Measurements from ENCODE around the gene ATP6V1C2. TPM values are rescaled to one million over a fixed set of nuclear protein-coding genes. Genes with fewer than 3 reads are reported as not detected.

ATP6V1C2 gene
- total RNA-seq, 4 donors from 2014 or later = 142 to 1,335 (median 496) TPM

DNA sequence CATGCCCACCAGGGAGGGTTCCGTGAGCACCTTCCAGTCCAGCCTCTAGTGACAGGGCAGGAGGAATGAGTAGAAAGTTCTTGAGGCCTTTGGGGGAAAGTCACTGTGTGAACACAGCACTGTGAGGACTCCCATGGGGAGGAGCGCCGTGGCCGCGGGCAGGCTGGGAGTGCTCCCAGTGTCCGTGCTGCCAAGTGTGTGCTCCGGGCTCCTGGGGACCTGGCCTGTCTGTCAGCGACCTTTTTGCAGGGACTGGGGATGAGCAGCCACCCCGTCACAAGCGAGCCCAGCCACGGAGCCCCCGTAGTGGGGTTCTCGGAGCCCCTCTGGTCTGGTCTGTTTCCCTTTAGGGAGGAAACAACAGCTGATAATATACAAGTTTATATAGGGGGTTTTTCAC is 54.4 kb downstream of the ATP6V1C2 start:
- H3K27ac ChIP-seq = no peak overlapping the region
- no peaks in the 10 kb centered on the region for H3K9me3 ChIP-seq
- no CpG with 5 or more reads among the region's 13 CpGs for WGBS
- TF ChIP-seq EP300 (IDR thresholded peaks at IDR 0.05) = no peak
- TF ChIP-seq, protein P1, sequence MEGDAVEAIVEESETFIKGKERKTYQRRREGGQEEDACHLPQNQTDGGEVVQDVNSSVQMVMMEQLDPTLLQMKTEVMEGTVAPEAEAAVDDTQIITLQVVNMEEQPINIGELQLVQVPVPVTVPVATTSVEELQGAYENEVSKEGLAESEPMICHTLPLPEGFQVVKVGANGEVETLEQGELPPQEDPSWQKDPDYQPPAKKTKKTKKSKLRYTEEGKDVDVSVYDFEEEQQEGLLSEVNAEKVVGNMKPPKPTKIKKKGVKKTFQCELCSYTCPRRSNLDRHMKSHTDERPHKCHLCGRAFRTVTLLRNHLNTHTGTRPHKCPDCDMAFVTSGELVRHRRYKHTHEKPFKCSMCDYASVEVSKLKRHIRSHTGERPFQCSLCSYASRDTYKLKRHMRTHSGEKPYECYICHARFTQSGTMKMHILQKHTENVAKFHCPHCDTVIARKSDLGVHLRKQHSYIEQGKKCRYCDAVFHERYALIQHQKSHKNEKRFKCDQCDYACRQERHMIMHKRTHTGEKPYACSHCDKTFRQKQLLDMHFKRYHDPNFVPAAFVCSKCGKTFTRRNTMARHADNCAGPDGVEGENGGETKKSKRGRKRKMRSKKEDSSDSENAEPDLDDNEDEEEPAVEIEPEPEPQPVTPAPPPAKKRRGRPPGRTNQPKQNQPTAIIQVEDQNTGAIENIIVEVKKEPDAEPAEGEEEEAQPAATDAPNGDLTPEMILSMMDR (IDR thresholded peaks at IDR 0.05) = no peak
- TF ChIP-seq POLR2AphosphoS5 (IDR thresholded peaks at IDR 0.05) = no peak
- TF ChIP-seq POLR2A (IDR thresholded peaks at IDR 0.05) = no peak
- H3K4me1 ChIP-seq = peaks cover 13% of the 10 kb centered on the region
- H3K4me3 ChIP-seq = no peak overlapping the region
- DNase-seq (ENCODE audit: low spot score in 2 of 2) = peak in 1 of 2 donors; percentile 65
- peaks cover 25% of the 10 kb centered on the region for H3K36me3 ChIP-seq
- no peaks in the 10 kb centered on the region for H3K27me3 ChIP-seq

DNA sequence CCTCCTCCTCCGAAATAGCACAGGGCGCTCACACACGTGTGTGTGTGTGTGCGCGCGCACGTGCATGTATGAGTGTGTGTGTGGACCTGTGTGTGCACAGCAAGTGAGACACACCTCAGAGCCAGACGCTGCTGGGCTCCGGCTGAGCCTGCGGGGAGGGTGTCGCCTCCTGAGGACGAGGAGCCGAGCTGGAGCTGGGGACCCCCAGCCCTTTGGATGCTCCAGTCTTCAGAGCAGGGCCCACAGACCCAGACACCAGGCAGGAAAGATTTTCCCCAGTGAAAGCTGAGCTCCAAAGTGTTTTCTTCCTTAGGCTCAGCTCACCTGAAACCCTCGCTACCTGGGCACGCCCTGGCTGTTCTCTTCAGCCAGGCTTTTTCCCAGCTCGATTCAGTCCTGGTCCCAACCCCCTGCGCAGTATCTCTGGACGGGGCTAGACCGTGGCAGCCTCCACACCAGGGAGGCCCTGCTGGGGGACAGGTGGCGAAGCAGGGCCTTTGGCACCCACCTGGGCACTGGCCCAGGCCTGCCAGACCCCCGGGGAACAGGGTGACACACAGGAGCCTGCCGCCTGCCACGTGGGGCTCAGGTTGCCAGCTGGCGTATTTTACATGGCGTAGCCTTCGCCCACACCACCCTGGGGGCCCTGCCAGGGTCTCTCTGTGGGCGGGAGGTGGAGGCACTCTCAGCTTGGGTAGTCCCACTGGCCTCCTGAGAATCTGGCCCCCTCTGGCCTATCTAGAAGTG is 55.0 kb downstream of the ATP6V1C2 start:
- peak in 1 of 2 donors; percentile 49 for DNase-seq (ENCODE audit: low spot score in 2 of 2)
- Histone ChIP-seq H3K27ac (no peak overlapping the region), H3K36me3 (peaks cover 31% of the 10 kb centered on the region), H3K9me3 (no peaks in the 10 kb centered on the region), H3K4me1 (peaks cover 13% of the 10 kb centered on the region), H3K27me3 (no peaks in the 10 kb centered on the region), H3K4me3 (no peak overlapping the region)
- TF ChIP-seq POLR2AphosphoS5 (IDR thresholded peaks at IDR 0.05) = no peak
- no peak for TF ChIP-seq EP300 (IDR thresholded peaks at IDR 0.05)
- TF ChIP-seq, protein P1 (IDR thresholded peaks at IDR 0.05) = no peak
- no peak for TF ChIP-seq POLR2A (IDR thresholded peaks at IDR 0.05)
- 49% methylated on average over 13 of the region's 27 CpGs for WGBS

- no peak overlapping the region for H3K4me3 ChIP-seq
- WGBS = 73% methylated on average over 19 of the region's 26 CpGs
- peaks cover 39% of the 10 kb centered on the region for H3K36me3 ChIP-seq
- H3K4me1 ChIP-seq = peaks cover 13% of the 10 kb centered on the region
- no peaks in the 10 kb centered on the region for H3K9me3 ChIP-seq
- TF ChIP-seq EP300 (IDR thresholded peaks at IDR 0.05) (no peak), POLR2AphosphoS5 (IDR thresholded peaks at IDR 0.05) (no peak), POLR2A (IDR thresholded peaks at IDR 0.05) (no peak)
- TF ChIP-seq, protein P1 (IDR thresholded peaks at IDR 0.05) = no peak
- peak in 1 of 2 donors; percentile 24 for DNase-seq (ENCODE audit: low spot score in 2 of 2)
- no peaks in the 10 kb centered on the region for H3K27me3 ChIP-seq
- no peak overlapping the region for H3K27ac ChIP-seq
These were observed 55.8 kb downstream of the ATP6V1C2 start for GRCh38 chr2:10777111-10777841.

GRCh38 chr2:10777842-10778723 is 56.7 kb downstream of the ATP6V1C2 start:
- DNase-seq (ENCODE audit: low spot score in 2 of 2) = peak; percentile 51 to 71

More at GRCh38 chr2:10777842-10778723, 56.7 kb downstream of the ATP6V1C2 start:
- Histone ChIP-seq H3K27ac (no peak overlapping the region), H3K4me3 (no peak overlapping the region), H3K36me3 (peaks cover 46% of the 10 kb centered on the region), H3K9me3 (no peaks in the 10 kb centered on the region), H3K4me1 (peaks cover 13% of the 10 kb centered on the region), H3K27me3 (no peaks in the 10 kb centered on the region)
- no peak for TF ChIP-seq POLR2A (IDR thresholded peaks at IDR 0.05)
- TF ChIP-seq, protein P1 (IDR thresholded peaks at IDR 0.05) = no peak
- no peak for TF ChIP-seq POLR2AphosphoS5 (IDR thresholded peaks at IDR 0.05)
- no peak for TF ChIP-seq EP300 (IDR thresholded peaks at IDR 0.05)
- 82% methylated on average over 13 of the region's 27 CpGs for WGBS
